Nephron (organoid): ENCODE data around the gene TCERG1L.
A peak's percentile ranks its signal among the peaks of the same experiment; 100 is the strongest.

ENCODE experiments used
- H3K27ac Mint-ChIP-seq, 3 experiments: 2 replicates each; pipeline ENCODE4 v1.8.0; 2020; ENCODE audit warnings: mixed read lengths in 3 of 3, mild to moderate bottlenecking in 2 of 3, moderate library complexity in 1 of 3
- H3K27me3 Mint-ChIP-seq: 2 replicates; pipeline ENCODE4 v1.8.0; 2021; ENCODE audit warnings: low read depth, mild to moderate bottlenecking, moderate library complexity, mixed read lengths
- H3K36me3 Mint-ChIP-seq: 2 replicates; pipeline ENCODE4 v1.8.0; 2020; ENCODE audit warnings: low read depth, mixed read lengths
- H3K4me1 Mint-ChIP-seq: 2 replicates; pipeline ENCODE4 v1.8.0; 2020; ENCODE audit warnings: mixed read lengths
- H3K4me3 Mint-ChIP-seq, 3 experiments: 2 replicates each; pipeline ENCODE4 v1.8.0; 2020; ENCODE audit warnings: mild to moderate bottlenecking in 3 of 3, mixed read lengths in 3 of 3, moderate library complexity in 2 of 3
- H3K9me3 Mint-ChIP-seq: 2 replicates; pipeline ENCODE4 v1.8.0; 2020; ENCODE audit warnings: mixed read lengths
- TF ChIP-seq, protein P1 (sequence below), 3 experiments: fragments of 200-600 bp; sonication (generic); IDR thresholded peaks; one replicate each; pipeline ENCODE4 v1.5.0; 2021; ENCODE audit warnings: antibody characterized with exemption in 3 of 3; ENCODE audit not compliant: unreplicated experiment in 3 of 3

TCERG1L gene, protein sequence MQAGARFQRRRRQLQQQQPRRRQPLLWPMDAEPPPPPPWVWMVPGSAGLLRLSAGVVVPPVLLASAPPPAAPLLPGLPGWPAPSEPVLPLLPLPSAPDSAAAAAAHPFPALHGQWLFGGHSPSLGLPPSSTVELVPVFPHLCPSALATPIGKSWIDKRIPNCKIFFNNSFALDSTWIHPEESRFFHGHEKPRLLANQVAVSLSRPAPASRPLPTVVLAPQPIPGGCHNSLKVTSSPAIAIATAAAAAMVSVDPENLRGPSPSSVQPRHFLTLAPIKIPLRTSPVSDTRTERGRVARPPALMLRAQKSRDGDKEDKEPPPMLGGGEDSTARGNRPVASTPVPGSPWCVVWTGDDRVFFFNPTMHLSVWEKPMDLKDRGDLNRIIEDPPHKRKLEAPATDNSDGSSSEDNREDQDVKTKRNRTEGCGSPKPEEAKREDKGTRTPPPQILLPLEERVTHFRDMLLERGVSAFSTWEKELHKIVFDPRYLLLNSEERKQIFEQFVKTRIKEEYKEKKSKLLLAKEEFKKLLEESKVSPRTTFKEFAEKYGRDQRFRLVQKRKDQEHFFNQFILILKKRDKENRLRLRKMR

DNA sequence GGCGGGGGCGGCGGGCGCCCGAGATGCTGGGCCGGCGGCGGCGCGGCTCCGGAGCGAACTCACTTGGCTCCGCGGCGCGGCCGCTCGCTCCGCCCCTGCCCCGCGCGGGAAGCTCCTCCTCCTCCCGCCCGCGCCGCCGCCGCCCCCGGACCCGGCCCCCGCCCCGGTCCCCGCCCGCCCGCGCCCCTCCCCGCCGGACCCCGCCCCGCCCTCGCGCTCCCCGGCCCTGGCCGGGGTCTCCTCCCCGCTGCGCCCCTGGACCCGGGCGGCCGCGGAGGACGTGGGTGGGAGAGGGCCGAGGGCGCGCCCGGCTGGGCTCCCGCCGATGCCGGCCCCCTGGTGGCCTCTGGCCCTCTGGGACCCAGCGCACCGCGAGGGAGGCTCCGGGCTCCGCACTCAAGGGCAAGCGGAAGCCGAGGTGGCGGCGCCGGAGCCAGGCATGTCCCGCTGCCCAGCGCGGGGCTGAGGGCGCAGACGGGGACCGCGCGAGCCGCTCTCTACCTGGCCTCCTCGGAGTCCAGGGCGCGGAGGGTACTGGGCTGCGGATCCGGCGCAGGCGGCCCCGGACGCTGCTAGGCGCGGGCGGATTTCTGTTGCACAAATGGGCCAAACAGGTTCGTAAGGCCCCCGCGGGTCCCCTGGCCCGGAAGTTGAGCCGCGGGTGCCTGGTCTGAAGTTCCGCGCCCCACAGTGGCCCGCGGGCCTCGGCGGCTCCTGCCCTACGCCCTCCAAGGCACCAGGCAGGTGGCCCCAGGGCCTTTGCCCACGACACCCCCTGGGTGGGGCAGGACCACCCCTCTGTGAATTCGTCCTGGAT, at the start of gene TCERG1L:
Gene TCERG1L (minus strand): TSS at position 61 of the 817 bp plus-strand sequence. CDS start 86 bp downstream, outside the sequence.
- Mint-ChIP-seq H3K4me3 (peak within 1 kb of the TSS; percentile 71 to 80 (median 80)), H3K27me3 (peaks cover 82% of the 10 kb centered on the region), H3K36me3 (no peaks in the 10 kb centered on the region), H3K4me1 (peaks cover 13% of the 10 kb centered on the region), H3K27ac (peak within 1 kb of the TSS in 1 of 3 experiments; percentile 36), H3K9me3 (no peaks in the 10 kb centered on the region)
- TF ChIP-seq, protein P1, sequence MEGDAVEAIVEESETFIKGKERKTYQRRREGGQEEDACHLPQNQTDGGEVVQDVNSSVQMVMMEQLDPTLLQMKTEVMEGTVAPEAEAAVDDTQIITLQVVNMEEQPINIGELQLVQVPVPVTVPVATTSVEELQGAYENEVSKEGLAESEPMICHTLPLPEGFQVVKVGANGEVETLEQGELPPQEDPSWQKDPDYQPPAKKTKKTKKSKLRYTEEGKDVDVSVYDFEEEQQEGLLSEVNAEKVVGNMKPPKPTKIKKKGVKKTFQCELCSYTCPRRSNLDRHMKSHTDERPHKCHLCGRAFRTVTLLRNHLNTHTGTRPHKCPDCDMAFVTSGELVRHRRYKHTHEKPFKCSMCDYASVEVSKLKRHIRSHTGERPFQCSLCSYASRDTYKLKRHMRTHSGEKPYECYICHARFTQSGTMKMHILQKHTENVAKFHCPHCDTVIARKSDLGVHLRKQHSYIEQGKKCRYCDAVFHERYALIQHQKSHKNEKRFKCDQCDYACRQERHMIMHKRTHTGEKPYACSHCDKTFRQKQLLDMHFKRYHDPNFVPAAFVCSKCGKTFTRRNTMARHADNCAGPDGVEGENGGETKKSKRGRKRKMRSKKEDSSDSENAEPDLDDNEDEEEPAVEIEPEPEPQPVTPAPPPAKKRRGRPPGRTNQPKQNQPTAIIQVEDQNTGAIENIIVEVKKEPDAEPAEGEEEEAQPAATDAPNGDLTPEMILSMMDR (IDR thresholded peaks at IDR 0.05; ENCODE audit: unreplicated experiment in 3 of 3): no peak

DNA sequence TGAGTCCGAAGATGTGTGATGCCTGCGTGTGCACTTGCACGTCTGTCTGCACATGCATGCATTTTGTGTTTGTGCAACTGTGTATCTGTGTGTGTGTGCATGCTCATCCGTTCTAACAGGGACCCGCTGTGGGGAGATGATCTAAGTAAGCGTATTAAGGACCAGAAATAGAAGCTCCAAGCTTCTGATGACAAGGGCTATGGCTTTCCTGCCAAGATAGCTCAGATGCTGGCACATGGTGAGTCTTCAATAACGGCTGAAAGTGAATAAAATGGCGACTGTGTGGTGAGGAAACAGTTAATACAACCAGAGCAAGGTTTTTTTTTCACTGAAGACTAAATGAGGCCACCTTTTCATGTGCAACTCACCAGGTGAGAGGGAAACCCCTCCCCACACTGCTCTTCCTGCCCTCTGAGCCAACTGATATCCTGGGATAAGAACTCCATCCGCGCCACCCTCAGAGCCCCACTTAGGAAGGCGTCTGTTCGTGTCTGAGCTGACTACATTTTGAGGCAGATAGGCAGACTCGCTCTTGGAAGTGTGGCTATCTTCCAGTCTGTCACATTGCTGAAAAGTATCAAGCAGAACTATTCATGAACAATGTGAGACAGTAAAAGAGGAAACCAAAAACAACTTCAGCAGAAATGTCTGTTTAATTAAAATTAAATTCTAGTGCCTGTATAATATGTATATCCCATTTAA, 47.4 kb upstream of the TCERG1L start:
- H3K27me3 Mint-ChIP-seq: peaks cover 41% of the 10 kb centered on the region
- TF ChIP-seq, protein P1 (IDR thresholded peaks at IDR 0.05; ENCODE audit: unreplicated experiment in 3 of 3): no peak
- H3K27ac Mint-ChIP-seq: no peak overlapping the region
- H3K4me3 Mint-ChIP-seq: no peak overlapping the region
- H3K4me1 Mint-ChIP-seq: no peaks in the 10 kb centered on the region
- no peaks in the 10 kb centered on the region for H3K36me3 Mint-ChIP-seq
- H3K9me3 Mint-ChIP-seq: peaks cover 2% of the 10 kb centered on the region

DNA sequence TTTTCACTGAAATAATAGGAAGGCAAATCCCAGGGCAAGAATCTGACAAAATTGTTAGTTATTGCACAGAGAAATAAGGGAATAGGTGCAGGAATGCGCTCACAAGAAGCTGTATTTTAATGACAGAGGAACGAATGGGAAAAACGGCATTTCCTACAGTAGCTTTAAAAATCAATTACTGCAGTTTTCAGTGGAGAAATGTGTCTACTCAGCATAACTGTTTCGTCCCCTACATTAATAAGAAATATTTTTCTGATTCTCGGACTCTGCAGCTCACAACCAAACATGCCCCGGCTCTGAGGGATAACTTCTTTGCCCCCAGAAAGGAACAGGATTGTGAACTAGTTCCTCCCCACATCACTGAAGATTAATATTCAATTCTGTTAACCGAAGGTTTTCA, 44.9 kb upstream of the TCERG1L start:
- no peaks in the 10 kb centered on the region for H3K36me3 Mint-ChIP-seq
- no peaks in the 10 kb centered on the region for H3K4me1 Mint-ChIP-seq
- TF ChIP-seq, protein P1 (IDR thresholded peaks at IDR 0.05; ENCODE audit: unreplicated experiment in 3 of 3): no peak
- peaks cover 2% of the 10 kb centered on the region for H3K9me3 Mint-ChIP-seq
- H3K27me3 Mint-ChIP-seq: peaks cover 31% of the 10 kb centered on the region
- H3K4me3 Mint-ChIP-seq: no peak overlapping the region
- no peak overlapping the region for H3K27ac Mint-ChIP-seq

DNA sequence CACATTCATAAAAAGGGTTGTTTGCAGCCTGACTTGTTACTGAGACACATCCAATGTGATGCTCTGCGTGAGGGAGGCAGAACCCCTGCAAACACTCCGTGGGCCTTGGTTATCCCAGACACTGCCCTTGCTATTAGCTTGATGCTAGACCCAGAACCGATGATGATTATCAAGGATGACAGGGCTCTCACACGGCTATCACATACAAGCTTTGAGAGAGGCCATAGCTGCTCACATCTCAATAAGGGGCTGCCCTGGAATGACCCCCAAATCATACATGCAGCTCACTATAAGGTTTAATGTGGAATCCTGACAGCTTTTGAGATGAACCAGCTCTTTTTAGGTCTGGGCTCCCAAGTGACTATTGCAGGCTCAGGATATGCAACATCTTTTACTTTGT, 44.4 kb upstream of the TCERG1L start:
- H3K36me3 Mint-ChIP-seq: no peaks in the 10 kb centered on the region
- TF ChIP-seq, protein P1 (IDR thresholded peaks at IDR 0.05; ENCODE audit: unreplicated experiment in 3 of 3): no peak

DNA sequence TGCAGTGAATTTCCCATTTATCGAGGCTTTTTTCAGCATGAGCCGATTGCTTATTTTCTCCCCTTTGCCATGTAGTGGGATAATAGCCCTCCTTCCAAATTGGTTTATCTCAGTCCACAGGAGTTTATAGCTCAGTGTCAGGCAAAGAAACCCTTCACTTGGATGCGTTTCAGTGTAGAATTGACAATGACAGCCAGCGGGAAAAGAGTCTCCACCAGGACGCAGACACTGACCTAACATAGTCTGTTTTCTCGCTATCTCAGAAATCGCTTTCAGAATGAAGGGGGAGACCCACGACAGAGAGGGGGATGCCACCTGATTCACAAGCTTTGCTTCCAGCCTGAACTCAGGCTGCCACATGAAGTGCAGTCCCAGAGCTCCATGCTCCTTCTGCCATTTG, 43.5 kb upstream of the TCERG1L start:
- Mint-ChIP-seq H3K36me3 (no peaks in the 10 kb centered on the region), H3K27me3 (peaks cover 37% of the 10 kb centered on the region), H3K4me3 (no peak overlapping the region), H3K27ac (no peak overlapping the region), H3K4me1 (no peaks in the 10 kb centered on the region), H3K9me3 (peaks cover 2% of the 10 kb centered on the region)
- TF ChIP-seq, protein P1 (IDR thresholded peaks at IDR 0.05; ENCODE audit: unreplicated experiment in 3 of 3): no peak

More for the DNA sequence above, 44.4 kb upstream of the TCERG1L start:
- Mint-ChIP-seq H3K27ac (no peak overlapping the region), H3K4me3 (no peak overlapping the region), H3K9me3 (peaks cover 2% of the 10 kb centered on the region), H3K4me1 (no peaks in the 10 kb centered on the region), H3K27me3 (peaks cover 35% of the 10 kb centered on the region)
